HG03460 (cell line): Measurements from ENCODE around the gene NFE2L3.
"Not testable (repeated sequence)": the region's sequence is repeated elsewhere in the genome, so short reads cannot be mapped to it uniquely, and the experiment has no call there.

Experiments used
- ATAC-seq: cut with Tn5 transposase; IDR thresholded peaks from one replicate; pipeline ENCODE4 v1.9.1; 2021; ENCODE audit not compliant: unreplicated experiment

NFE2L3 gene

DNA sequence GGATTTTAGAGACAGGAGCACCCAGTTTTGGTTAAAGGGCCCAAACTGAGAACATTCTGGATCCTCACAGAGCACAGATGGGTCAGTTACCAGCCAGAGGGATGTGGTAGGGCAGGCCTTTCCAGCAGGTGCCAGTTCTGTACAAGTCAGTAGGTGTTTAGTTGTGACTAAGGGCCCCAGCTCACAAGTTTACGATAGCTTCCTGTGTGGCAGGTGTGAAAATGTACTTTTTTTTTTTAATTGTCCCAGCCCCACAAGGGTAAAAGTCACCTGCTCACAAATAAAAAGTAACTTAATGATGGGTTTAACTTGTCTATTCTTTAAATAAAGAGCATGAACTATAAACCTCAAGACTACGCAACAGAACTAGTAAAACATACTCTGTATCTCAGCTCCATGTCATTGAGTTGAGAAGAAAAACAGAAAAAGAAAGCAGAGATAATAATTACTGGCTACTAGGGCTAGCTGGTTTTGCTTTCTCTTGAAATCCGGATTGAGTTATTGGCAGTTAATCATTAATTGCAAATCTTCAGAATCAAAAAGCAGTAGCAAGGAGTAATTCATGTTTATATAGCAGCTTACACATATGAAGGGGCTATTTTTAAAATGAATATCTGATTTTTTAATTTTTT is 15.4 kb downstream of the NFE2L3 start:
- peak; percentile 83 for ATAC-seq

DNA sequence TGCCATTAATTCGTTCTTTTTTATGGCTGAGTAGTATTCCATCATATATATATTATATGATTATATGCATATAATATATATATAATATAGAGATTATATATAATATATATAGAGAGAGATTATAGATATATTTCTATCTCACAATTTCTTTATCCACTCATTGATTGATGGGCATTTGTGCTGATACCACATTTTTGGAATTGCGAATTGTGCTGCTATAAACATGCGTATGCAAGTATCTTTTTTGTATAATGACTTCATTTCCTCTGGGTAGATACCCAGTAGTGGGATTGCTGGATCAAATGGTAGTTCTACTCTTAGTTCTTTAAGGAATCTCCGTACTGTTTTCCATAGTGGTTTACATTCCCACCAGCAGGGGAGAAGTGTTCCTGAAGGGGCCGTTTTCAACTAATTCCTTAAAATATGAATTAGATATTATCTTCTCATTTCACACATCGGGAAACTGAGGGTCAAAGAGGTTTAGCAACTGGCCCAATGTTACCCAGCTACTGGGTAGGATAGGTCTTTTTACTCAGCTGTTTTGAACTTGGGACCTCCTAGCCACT is 16.5 kb downstream of the NFE2L3 start:
- ATAC-seq, result no peak

DNA sequence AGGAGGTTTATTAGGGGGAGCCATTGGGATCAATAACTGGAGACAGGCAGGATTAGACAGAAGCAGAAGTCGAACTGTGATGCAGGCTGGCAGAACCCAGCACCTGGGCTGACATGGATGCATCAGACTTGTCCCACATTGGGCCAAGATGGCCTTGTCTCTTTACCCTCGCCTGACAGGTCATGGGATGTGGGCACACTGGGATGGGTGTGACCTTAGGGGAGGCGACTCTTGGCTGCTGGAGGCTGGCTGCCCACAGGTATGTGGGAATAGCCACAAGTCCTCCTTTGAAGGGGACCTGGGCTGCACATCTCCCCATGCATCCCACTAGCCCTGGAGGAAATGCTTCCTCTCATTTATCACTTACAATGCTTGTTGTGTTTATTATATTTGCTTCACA is 17.3 kb downstream of the NFE2L3 start:
- ATAC-seq, result no peak

DNA sequence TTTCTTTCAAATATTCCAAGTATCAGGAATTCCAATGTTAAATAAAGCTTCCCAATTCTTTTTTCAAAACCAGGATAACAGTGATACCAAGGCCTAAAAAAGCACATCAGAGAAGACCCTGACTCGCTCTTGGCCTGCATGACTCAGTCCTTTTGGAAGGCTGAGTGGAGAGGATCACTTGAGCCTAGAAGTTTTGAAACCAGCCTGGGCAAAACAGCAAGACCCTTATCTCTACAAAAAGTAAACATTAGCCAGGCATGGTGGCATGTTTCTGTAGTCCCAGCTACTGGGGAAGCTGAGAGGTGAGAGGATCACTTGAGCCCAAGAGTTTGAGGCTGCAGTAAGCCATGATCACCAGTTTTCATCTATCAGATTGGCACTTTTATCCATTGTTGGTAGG is 18.7 kb downstream of the NFE2L3 start:
- ATAC-seq, result no peak

DNA sequence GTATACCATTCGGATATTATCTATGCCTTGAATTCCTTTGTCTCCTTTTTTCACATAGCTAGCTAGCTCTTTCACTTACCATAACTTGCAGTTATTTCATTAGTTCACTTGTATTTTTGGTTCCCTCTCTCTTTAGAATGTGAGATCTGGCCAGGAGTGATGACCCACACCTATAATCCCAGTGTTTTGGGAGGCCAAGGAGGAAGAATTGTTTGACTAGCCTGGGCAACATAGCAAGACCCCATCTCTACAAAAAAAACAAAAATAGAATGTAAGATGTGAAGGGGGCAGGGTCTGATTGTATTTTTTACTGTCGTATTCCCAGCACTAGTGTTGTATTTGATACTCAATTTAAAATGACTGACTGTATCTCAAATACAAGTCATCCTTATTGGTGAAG is 19.6 kb downstream of the NFE2L3 start:
- ATAC-seq, result no peak

DNA sequence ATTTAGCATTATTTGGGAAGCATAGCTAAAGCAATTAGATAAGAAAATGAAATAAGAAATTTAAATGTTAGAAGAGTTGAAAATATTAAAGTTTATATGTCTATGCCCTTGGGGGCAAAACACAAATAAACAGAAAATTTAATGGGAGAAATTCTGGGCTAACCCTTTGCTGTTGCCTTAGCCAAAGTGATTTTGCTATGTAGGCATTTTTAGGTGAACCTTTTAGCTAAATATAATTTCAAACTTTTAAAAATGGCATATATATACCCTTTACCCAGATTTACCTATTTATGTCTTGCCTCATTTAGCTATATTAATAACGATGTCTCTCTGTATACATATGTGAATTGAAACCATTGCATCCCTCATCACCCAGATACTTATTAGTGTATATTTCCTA is 20.1 kb downstream of the NFE2L3 start:
- no peak for ATAC-seq

DNA sequence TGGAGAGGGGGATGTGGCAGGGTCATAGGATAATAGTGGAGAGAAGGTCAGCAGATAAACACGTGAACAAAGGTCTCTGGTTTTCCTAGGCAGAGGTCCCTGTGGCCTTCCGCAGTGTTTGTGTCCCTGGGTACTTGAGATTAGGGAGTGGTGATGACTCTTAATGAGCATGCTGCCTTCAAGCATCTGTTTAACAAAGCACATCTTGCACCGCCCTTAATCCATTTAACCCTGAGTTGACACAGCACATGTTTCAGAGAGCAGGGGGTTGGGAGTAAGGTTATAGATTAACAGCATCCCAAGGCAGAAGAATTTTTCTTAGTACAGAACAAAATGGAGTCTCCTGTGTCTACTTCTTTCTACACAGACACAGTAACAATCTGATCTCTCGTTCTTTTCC is 23.9 kb downstream of the NFE2L3 start:
- not testable (repeated sequence) for ATAC-seq

DNA sequence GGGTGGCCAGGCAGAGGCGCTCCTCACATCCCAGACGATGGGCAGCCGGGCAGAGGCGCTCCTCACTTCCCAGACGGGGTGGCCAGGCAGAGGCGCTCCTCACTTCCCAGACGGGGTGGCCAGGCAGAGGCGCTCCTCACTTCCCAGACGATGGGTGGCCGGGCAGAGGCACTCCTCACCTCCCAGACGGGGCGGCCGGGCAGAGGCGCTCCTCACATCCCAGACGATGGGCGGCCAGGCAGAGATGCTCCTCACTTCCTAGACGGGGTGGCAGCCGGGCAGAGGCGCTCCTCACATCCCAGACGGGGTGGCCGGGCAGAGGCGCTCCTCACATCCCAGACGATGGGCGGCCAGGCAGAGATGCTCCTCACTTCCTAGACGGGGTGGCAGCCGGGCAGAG is 24.7 kb downstream of the NFE2L3 start:
- not testable (repeated sequence) for ATAC-seq

DNA sequence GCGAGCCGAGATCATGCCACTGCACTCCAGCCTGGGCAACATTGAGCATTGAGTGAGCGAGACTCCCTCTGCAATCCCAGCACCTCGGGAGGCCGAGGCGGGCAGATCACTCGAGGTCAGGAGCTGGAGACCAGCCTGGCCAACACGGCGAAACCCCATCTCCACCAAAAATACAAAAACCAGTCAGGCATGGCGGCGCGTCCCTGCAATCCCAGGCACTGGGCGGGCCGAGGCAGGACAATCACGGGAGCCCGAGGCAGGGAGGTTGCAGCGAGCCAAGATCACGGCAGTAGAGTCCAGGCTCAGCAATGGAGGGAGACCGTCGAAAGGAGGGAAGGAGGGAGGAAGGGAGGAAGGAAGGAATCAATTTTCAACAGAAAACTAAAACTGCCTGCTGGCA is 25.3 kb downstream of the NFE2L3 start:
- ATAC-seq, result not testable (repeated sequence)

DNA sequence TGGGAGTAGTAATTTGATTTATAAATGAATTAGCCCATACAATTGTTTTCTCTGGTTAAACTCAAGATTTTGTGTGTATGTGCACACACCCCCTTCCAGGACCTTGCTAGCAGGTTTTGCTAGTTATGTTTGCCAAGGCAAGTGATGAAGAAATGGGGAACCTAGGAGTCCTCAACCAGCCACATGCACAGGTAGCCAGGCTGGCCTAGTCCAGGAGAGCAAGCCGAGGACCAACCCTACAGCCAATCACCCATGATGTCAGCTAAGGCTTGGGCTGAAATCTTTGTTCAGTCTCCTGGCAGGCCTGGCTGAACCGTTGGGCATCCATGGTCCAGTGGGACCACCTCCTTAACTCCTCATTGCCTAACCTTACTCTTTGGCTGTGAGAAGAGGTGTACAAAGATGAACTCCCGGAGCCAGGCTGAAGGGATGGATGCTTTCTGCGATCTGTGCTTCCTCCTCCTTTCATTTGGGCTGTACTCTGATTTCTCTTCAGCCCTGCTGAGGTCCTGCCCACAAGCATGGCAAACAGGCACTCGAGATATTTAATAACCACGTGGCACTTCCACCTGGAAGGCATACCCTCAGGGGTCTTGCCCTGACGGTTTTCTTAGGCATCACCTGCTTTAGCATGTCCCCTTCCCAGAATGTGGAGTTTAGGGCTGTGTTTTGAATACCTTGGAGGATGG is 26.4 kb downstream of the NFE2L3 start:
- no peak for ATAC-seq

DNA sequence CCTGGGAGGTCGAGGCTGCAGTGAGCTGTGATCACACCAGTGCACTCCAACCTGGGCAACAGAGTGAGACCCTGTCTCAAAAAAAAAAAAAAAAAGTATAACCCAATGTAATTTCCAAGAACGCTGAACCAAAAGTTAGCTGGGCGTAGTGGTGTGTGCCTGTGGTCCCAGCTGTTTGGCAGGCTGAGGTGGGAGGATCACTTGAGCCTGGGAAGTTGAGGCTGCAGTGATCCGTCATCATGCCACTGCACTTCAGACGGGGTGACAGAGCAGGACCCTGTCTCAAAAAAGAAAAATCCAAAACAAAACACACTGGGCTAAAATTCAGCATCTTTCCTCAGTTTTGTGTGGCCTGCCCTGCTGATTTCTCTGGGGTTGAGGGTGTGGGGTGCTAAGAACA is 27.4 kb downstream of the NFE2L3 start:
- no peak for ATAC-seq

DNA sequence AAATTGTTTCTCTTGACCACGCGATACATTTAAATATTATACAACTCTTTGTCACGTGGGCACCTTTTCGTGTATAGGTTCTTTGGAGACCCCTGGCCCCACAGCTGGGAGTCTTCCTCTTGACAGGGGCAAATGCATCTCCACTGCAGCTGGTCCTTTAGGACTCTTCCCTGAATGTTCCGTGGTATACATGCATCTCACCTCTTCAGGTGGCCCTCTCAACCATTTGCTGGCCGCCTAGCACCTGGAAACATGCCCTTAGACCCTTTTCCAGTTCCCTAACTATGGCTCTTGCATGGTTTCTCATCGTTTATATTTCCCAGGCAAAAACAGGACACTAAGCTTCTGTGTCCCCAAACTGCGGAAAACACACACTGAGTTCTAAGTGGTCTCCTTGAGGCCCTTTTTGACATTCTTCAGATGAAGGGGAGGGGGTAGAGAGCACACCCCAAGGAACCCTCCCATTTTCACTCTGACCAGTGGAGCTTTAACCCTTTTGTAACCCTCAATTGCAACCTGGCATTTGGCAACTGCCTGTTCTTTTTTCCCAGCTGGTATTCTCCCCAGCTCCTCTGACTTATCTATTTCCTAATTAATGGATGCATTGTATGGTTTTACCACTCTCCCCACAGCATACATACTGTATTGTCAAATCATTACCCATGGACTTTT is 28.0 kb downstream of the NFE2L3 start:
- ATAC-seq, result no peak

DNA sequence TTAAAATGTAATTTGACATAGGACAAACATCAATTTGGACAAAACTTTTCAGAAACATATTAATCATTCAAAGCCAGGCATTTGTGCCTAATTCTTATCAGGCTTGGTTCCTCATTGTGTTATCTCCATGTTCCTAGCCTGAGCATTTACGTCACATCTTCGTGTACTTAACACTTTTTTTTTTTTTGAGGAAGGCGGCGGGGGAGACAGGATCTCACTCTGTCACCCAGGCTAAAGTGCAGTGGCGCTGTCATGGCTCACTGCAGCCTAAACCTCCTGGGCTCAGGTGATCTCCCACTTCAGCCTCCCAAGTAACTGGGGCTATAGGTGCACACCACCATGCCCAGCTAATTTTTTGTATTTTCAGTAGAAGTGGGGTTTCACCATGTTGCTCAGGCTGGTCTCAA is 28.8 kb downstream of the NFE2L3 start:
- ATAC-seq, result no peak

DNA sequence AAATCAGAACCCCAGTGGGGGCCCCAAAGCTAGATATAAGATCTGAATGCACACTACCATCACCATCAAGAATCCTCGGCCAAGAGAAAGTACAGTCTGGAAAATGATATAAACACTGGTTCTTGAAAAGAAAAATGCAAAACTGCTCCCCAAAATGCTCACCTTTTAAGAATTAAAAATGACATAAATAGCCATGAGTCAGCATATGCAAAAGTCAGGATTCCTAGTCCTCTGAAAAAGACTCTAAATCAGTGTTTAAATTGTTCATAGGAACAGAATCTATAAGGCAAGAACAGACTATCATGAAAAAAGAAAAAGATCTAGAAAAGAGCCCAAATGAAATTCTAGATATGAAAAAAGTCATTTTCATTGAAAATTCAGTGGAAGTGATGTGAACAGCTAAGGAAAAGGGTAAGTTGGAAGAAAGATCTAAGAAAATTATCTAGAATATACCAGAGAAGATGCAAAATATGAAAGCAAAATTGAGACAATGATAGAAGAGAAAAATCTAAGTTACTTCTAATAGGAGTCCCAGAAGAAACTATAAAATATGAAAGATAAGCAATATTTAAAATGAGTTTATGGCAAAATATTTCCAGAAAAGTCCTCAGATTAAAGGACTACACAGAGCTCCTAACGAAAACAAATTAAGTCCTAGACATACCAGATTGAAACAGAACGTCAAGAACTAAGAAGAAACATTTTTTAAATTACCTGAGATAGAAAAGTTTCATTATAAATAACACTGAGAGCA is 29.7 kb downstream of the NFE2L3 start:
- ATAC-seq, result no peak

DNA sequence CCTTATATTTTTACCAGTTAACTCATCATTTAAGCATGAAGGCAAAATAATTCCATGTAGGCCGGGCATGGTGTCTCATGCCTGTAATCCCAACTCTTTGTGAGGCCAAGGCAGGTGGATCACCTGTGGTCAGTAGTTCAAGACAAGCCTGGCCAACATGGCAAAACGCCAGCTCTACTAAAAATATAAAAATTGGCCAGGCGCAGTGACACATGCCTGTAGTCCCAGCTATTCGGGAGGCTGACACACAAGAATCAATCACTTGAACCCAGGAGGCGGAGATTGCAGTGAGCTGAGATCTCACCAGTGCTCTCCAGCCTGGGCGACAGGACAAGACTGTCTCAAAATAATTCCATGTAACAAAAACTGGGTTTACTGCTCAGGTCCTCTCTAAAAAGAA is 30.3 kb downstream of the NFE2L3 start:
- no peak for ATAC-seq

DNA sequence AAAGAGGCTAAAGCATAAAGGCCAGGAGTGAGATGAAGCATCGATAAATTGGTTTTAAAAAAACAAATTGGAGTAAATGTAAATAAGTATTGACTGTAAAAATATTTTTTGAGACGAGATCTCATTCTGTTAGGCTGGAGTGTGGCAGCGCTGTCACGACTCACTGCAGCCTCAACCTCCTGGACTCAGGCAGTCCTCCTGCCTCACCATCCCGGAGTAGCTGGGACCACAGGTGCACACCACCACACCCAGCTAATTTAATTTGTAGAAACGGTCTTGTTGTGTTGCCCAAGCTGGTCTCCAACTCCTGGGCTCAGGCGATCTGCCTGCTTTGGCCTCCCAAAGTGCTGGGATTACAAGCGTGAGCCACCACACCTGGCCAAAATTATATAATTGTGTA is 30.7 kb downstream of the NFE2L3 start:
- no peak for ATAC-seq

DNA sequence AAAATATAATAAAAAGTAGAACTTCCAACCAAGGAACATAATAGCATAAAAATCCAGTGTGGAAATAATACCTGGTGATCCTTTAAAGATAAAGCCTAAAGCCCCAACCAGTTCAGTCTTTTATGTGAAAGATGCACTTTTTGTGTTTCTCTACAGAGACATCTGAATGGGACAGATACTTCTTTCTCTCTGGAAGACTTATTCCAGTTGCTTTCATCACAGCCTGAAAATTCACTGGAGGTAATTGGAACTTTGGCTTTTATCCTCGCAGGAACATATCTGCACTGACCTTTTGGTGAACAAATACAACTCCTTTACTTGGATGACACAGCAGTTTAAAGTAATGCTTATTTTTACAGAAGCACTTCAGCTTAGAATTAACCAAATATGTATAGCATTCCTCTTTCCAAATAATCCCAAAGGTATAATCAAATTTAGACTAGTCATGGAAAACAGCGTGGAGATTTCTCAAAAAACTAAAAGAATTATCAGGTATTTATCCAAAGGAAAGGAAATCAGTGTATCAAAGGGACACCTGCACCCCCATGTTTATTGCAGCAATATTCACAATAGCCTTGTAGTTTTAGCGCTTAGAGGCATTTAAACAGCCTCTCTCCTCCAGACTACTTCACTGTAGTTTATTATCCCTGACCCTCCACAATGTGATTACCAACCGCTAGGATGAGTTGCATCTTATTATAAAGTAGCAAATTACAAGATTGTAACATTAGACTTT is 31.7 kb downstream of the NFE2L3 start:
- no peak for ATAC-seq

DNA sequence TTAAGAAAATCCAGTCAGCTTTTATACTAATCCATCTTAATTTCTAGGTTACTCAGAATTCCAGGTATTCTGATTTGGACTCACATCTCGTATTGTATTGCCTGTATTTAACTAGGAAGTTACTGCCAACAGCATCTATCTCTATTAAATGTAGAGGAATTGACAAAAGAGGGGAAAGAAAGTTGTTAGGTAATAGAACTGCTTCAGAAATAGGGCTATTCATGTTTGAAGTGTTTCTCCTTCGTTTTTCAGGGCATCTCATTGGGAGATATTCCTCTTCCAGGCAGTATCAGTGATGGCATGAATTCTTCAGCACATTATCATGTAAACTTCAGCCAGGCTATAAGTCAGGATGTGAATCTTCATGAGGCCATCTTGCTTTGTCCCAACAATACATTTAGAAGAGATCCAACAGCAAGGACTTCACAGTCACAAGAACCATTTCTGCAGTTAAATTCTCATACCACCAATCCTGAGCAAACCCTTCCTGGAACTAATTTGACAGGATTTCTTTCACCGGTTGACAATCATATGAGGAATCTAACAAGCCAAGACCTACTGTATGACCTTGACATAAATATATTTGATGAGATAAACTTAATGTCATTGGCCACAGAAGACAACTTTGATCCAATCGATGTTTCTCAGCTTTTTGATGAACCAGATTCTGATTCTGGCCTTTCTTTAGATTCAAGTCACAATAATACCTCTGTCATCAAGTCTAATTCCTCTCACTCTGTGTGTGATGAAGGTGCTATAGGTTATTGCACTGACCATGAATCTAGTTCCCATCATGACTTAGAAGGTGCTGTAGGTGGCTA is 32.5 kb downstream of the NFE2L3 start:
- not testable (repeated sequence) for ATAC-seq

DNA sequence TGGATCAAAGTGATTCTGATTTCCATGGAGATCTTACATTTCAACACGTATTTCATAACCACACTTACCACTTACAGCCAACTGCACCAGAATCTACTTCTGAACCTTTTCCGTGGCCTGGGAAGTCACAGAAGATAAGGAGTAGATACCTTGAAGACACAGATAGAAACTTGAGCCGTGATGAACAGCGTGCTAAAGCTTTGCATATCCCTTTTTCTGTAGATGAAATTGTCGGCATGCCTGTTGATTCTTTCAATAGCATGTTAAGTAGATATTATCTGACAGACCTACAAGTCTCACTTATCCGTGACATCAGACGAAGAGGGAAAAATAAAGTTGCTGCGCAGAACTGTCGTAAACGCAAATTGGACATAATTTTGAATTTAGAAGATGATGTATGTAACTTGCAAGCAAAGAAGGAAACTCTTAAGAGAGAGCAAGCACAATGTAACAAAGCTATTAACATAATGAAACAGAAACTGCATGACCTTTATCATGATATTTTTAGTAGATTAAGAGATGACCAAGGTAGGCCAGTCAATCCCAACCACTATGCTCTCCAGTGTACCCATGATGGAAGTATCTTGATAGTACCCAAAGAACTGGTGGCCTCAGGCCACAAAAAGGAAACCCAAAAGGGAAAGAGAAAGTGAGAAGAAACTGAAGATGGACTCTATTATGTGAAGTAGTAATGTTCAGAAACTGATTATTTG is 33.3 kb downstream of the NFE2L3 start:
- ATAC-seq, result no peak
